ENCODE data around the gene TNRC18. TPM values are rescaled to one million over a fixed set of nuclear protein-coding genes. Genes with fewer than 3 reads are reported as not detected.

TNRC18 gene
- total and polyA plus RNA-seq, 2 of the 8 experiments (the other 6 are each of a cell fraction or from before 2014, with no cell fraction given), result 1.7 to 8.6 TPM

- no peak for TF ChIP-seq RFX5 (IDR thresholded peaks at IDR 0.05; ENCODE audit: borderline replicate concordance, low read depth, low read length)
Observed at GRCh38 chr7:5467645-5468044, 44.0 kb upstream of the TNRC18 start (continued).
